GM12878 (cell line): ENCODE data around the gene MEIOB.

ENCODE experiments used
- CHD4 ChIP-seq: fragments of 200-600 bp; sonication (generic); IDR thresholded peaks from 2 replicates; pipeline ENCODE4 v1.6.1; 2016; ENCODE audit warnings: mild to moderate bottlenecking
- CTCF ChIP-seq, 3 experiments: IDR thresholded peaks in 2 of 3; conservative IDR thresholded peaks in 1 of 3; 2 replicates each; pipeline ENCODE4 v1.5.1; 2011; ENCODE audit warnings: low read depth in 3 of 3, low read length in 3 of 3, mild to moderate bottlenecking in 3 of 3, control low read depth in 2 of 3, moderate library complexity in 2 of 3, inconsistent platforms in 1 of 3, mixed read lengths in 1 of 3; ENCODE audit not compliant: control insufficient read depth in 2 of 3, insufficient read depth in 1 of 3; ENCODE audit errors: extremely low read depth in 1 of 3
- GABPA ChIP-seq: IDR thresholded peaks from 2 replicates; pipeline ENCODE4 v1.6.1; 2014; ENCODE audit warnings: antibody characterized with exemption, low read depth, mild to moderate bottlenecking, inconsistent platforms
- RFX5 ChIP-seq: IDR thresholded peaks from 2 replicates; pipeline ENCODE4 v1.6.1; 2011; ENCODE audit warnings: low read depth, low read length, improper control_type of control experiment
- SIN3A ChIP-seq: IDR thresholded peaks from 2 replicates; pipeline ENCODE4 v1.6.1; 2012; ENCODE audit warnings: low read depth, low read length, improper control_type of control experiment

GRCh38 chr16:1914084-1914608 lies 42.2 kb upstream of the MEIOB start:
- no peak for TF ChIP-seq CTCF (IDR thresholded peaks at IDR 0.05 in 2 of 3, conservative IDR thresholded peaks at IDR 0.05 in 1 of 3; ENCODE audit: control insufficient read depth in 2 of 3, extremely low read depth in 1 of 3, insufficient read depth in 1 of 3, low read depth in 3 of 3, low read length in 3 of 3)
- TF ChIP-seq CHD4: no peak
- TF ChIP-seq SIN3A: no peak
- no peak for TF ChIP-seq GABPA
- no peak for TF ChIP-seq RFX5
